Measurements from ENCODE around the gene WDFY4. TPM values are rescaled to one million over a fixed set of nuclear protein-coding genes. Genes with fewer than 3 reads are reported as not detected.

WDFY4 gene
- polyA plus RNA-seq, 1 donor (not counting 4 experiments of a cell fraction or from before 2014, with no cell fraction given) = 0.04 TPM

- H4K20me1 ChIP-seq (ENCODE audit: control insufficient read depth, extremely low read depth, insufficient read depth, low read length) = no peaks in the 10 kb centered on the region
- no peaks in the 10 kb centered on the region for H3K4me1 ChIP-seq (ENCODE audit: control insufficient read depth, extremely low read depth, insufficient read depth, low read length)
- no peaks in the 10 kb centered on the region for H3K9me1 ChIP-seq (ENCODE audit: control insufficient read depth, extremely low read depth, insufficient read depth, low read length)
- no peak overlapping the region for H3K4me3 ChIP-seq (ENCODE audit: control insufficient read depth in 2 of 3, extremely low read depth in 1 of 3, insufficient read depth in 2 of 3, low read depth in 1 of 3, low read length in 3 of 3)
- TF ChIP-seq CTCF (optimal IDR thresholded peaks at IDR 0.05 in 1 of 3, IDR thresholded peaks at IDR 0.05 in 1 of 3, conservative IDR thresholded peaks at IDR 0.05 in 1 of 3; ENCODE audit: extremely low read depth in 1 of 3, insufficient read depth in 2 of 3, low read length in 3 of 3) (no peak), EZH2 (IDR thresholded peaks at IDR 0.05; ENCODE audit: low read length) (no peak)
- H3K4me2 ChIP-seq (ENCODE audit: control insufficient read depth, extremely low read depth, insufficient read depth, low read depth, low read length) = no peak overlapping the region
- H3K27me3 ChIP-seq (ENCODE audit: control insufficient read depth, extremely low read depth, insufficient read depth, low read length) = peaks cover 18% of the 10 kb centered on the region
- H2AFZ ChIP-seq (ENCODE audit: control insufficient read depth, low read length) = no peak overlapping the region
- dilution Hi-C loops (cut with MboI; ENCODE audit: extremely low pct_ligation_motif_present, low sequenced_read_pairs) = no loop called here
- H3K27ac ChIP-seq (ENCODE audit: control insufficient read depth, insufficient read depth, low read length) = no peak overlapping the region
- FAIRE-seq = no peak
- DNase-seq (ENCODE audit: low read depth, low spot score) = no peak
- no peaks in the 10 kb centered on the region for H3K79me2 ChIP-seq (ENCODE audit: control insufficient read depth, insufficient read depth, low read length)
- no peaks in the 10 kb centered on the region for H3K9me3 ChIP-seq (ENCODE audit: control insufficient read depth, low read depth, low read length)
- H3K9ac ChIP-seq (ENCODE audit: control insufficient read depth, extremely low read depth, insufficient read depth, low read length) = no peak overlapping the region
- H3K36me3 ChIP-seq (ENCODE audit: control insufficient read depth in 2 of 2, extremely low read depth in 1 of 2, insufficient read depth in 2 of 2, low read length in 2 of 2) = no peaks in the 10 kb centered on the region
These were observed 16.6 kb upstream of the WDFY4 start for GRCh38 chr10:48667960-48668590.

- Histone ChIP-seq H3K27me3 (ENCODE audit: control insufficient read depth, extremely low read depth, insufficient read depth, low read length) (peaks cover 18% of the 10 kb centered on the region), H3K9me3 (ENCODE audit: control insufficient read depth, low read depth, low read length) (no peaks in the 10 kb centered on the region), H3K4me3 (ENCODE audit: control insufficient read depth in 2 of 3, extremely low read depth in 1 of 3, insufficient read depth in 2 of 3, low read depth in 1 of 3, low read length in 3 of 3) (no peak overlapping the region), H3K4me2 (ENCODE audit: control insufficient read depth, extremely low read depth, insufficient read depth, low read depth, low read length) (no peak overlapping the region), H3K9ac (ENCODE audit: control insufficient read depth, extremely low read depth, insufficient read depth, low read length) (no peak overlapping the region), H3K9me1 (ENCODE audit: control insufficient read depth, extremely low read depth, insufficient read depth, low read length) (no peaks in the 10 kb centered on the region), H3K79me2 (ENCODE audit: control insufficient read depth, insufficient read depth, low read length) (no peaks in the 10 kb centered on the region), H4K20me1 (ENCODE audit: control insufficient read depth, extremely low read depth, insufficient read depth, low read length) (no peaks in the 10 kb centered on the region), H3K27ac (ENCODE audit: control insufficient read depth, insufficient read depth, low read length) (no peak overlapping the region), H2AFZ (ENCODE audit: control insufficient read depth, low read length) (no peak overlapping the region), H3K36me3 (ENCODE audit: control insufficient read depth in 2 of 2, extremely low read depth in 1 of 2, insufficient read depth in 2 of 2, low read length in 2 of 2) (no peaks in the 10 kb centered on the region), H3K4me1 (ENCODE audit: control insufficient read depth, extremely low read depth, insufficient read depth, low read length) (no peaks in the 10 kb centered on the region)
- dilution Hi-C loops (cut with MboI; ENCODE audit: extremely low pct_ligation_motif_present, low sequenced_read_pairs) = no loop called here
- FAIRE-seq (no peak), DNase-seq (ENCODE audit: low read depth, low spot score) (no peak)
- TF ChIP-seq CTCF (optimal IDR thresholded peaks at IDR 0.05 in 1 of 3, IDR thresholded peaks at IDR 0.05 in 1 of 3, conservative IDR thresholded peaks at IDR 0.05 in 1 of 3; ENCODE audit: extremely low read depth in 1 of 3, insufficient read depth in 2 of 3, low read length in 3 of 3) (no peak), EZH2 (IDR thresholded peaks at IDR 0.05; ENCODE audit: low read length) (no peak)
These were observed 13.4 kb upstream of the WDFY4 start for GRCh38 chr10:48670978-48671913.

Data from keratinocyte (primary cell).